Esophagus squamous epithelium (tissue), 5 donors: Measurements from ENCODE around the gene ITGB5. TPM values are rescaled to one million over a fixed set of nuclear protein-coding genes. Genes with fewer than 3 reads are reported as not detected.
A peak's percentile ranks its signal among the peaks of the same experiment; 100 is the strongest.

Experiments
- DNase-seq: peaks from one replicate; lab custom pipeline; 2025; lab: John Stamatoyannopoulos, UW
- H3K27ac ChIP-seq, 4 donors: fragments of 200-600 bp; sonication (generic); one replicate each; pipeline ENCODE4 v1.5.1; 2016 to 2019; ENCODE audit warnings: mild to moderate bottlenecking in 1 of 4
- H3K27me3 ChIP-seq, 4 donors: fragments of 200-600 bp; sonication (generic); 1 replicate in 3 of 4; 2 replicates in 1 of 4; pipeline versions ENCODE4 v1.5.1 to v1.6.0; 2017 to 2021; ENCODE audit warnings: antibody characterized with exemption in 1 of 4
- H3K36me3 ChIP-seq, 3 donors: fragments of 200-600 bp; sonication (generic); one replicate each; pipeline ENCODE4 v1.5.1; 2016 to 2019
- H3K4me1 ChIP-seq, 3 donors: fragments of 200-600 bp; sonication (generic); one replicate each; pipeline ENCODE4 v1.5.1; 2017 to 2019
- H3K4me3 ChIP-seq, 4 donors: fragments of 200-600 bp; sonication (generic); 1 replicate in 3 of 4; 2 replicates in 1 of 4; pipeline ENCODE4 v1.5.1; 2016 to 2019; ENCODE audit warnings: mild to moderate bottlenecking in 2 of 4, moderate library complexity in 1 of 4
- H3K9me3 ChIP-seq, 3 donors: fragments of 200-600 bp; sonication (generic); one replicate each; pipeline ENCODE4 v1.5.1; 2016 to 2019
- POLR2A ChIP-seq, 4 donors: fragments of 450-650 bp; IDR thresholded peaks; one replicate each; pipeline ENCODE4 v1.6.1; 2017; ENCODE audit warnings: antibody characterized with exemption in 4 of 4, mild to moderate bottlenecking in 4 of 4, moderate library complexity in 3 of 4
- WGBS, 2 donors: methylation state at CpG; one replicate each; pipeline ENCODE4 v1.1.5; 2018; 5-methylcytosine and 5-hydroxymethylcytosine counted together
- intact Hi-C: fragments of 100-400 bp; cut with DNase I; formaldehyde crosslinking; loops from one replicate; pipeline ENCODE4 v1.15.0; 2022
- total RNA-seq, 4 donors: library from RNA; depleted of rRNA; stranded (reverse); fragments of >200 nt; gene quantifications; one replicate each; pipeline ENCODE4 v1.1.0, GENCODE V29; 2016
- TF ChIP-seq, protein P1 (sequence below), 6 experiments: fragments of 450-650 bp in 4 of 6; fragments of 200-600 bp in 2 of 6; sonication (generic) in 2 of 6; IDR thresholded peaks; one replicate each; pipeline ENCODE4 v1.5.1; 2016 to 2019; ENCODE audit warnings: antibody characterized with exemption in 6 of 6, mild to moderate bottlenecking in 4 of 6, moderate library complexity in 4 of 6
- donor health status: DM: yes; HTN: yes; CAD: no.

Gene ITGB5
- total RNA-seq, 4 donors from 2014 or later = 68.4 to 114 (median 79.7) TPM

DNA sequence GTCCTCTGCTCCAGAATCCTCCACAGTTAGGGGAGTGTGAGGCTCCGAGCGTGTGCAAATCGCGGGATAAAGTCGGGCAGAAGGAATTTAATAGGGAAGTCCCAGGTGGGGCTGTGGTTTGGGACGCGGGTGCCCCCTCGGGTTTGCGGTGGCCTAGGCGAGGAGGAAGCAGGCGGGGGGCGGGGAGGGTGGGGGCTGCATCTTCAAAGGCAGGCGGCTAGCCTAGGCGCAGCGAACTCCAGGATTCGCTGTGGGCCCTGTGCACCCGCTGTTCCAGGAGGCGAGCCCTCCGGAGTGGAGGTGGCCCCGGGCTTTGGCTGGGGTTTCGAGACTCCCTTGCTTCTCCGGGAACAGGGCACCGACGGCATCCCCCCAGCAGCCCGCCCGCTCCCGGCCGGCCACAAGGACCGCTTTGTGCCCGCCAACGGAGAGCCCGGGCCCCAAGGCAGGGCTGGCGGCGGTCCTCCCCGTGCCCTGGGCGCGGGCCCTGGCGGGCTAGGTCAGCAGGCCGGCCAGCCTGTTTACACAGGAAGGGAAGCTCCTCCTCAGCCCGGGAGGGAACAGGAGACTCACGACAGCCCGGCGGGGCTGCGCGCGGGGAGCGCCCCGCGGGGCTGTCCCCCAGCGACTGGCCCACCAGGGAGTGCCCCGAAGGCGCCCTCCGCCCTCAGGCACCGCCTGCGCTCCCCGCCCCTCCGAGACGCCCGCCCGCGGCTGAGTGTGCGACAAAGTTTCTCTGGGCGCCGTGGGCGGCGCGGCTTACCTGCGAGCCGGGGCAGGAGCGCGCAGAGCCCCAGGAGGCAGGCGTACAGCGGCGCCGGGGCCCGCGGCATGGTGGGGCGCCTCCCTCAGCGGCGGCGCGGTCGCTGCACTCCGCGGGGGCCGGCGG, 753 bp downstream of the ITGB5 start:
- H3K4me1 ChIP-seq = peaks cover 17 to 77% (median 29%) of the 10 kb centered on the region in 3 donors

DNA sequence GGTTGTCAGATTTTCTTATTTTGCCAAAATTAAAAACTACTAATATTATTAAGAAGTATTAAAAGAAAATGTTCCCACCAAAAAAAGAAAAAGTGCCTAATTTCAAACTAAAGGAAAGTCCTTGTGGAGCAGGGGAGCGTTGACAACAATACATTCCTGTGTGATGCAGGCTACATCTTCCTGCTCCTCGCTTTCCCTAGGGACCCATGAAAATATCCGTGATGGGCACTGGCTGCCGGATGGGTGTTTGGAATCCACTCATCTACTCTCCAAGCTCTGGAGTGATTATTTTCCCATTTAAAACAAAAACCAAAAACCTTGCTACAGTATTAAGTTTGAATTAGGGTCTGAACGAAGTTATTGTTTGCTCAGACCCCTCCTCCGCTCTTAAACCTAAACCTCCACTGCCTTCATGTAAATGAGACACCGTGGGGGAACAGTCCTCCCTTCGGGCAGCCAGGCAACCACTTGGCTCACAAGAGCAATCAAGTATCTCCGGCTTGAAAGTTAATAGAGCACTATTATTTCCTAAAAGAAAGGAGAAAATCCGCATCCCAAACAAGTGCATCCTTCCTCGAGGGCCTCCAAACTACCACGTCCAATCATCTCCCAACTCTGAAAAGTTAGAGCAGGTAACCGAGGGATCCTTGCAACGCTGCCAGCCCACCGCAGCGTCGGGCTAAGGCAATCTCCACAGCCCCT, 1.5 kb downstream of the ITGB5 start:
- intact Hi-C loops = no loop called here
- Histone ChIP-seq H3K9me3 (no peaks in the 10 kb centered on the region), H3K27ac (peak overlapping the region; percentile 93 to 96 (median 94)), H3K4me3 (peak overlapping the region; percentile 51 to 84 (median 72)), H3K36me3 (no peaks in the 10 kb centered on the region), H3K4me1 (peaks cover 17 to 74% (median 29%) of the 10 kb centered on the region in 3 donors), H3K27me3 (peaks cover 0 to 13% (median 0%) of the 10 kb centered on the region in 4 donors)
- TF ChIP-seq, protein P1, sequence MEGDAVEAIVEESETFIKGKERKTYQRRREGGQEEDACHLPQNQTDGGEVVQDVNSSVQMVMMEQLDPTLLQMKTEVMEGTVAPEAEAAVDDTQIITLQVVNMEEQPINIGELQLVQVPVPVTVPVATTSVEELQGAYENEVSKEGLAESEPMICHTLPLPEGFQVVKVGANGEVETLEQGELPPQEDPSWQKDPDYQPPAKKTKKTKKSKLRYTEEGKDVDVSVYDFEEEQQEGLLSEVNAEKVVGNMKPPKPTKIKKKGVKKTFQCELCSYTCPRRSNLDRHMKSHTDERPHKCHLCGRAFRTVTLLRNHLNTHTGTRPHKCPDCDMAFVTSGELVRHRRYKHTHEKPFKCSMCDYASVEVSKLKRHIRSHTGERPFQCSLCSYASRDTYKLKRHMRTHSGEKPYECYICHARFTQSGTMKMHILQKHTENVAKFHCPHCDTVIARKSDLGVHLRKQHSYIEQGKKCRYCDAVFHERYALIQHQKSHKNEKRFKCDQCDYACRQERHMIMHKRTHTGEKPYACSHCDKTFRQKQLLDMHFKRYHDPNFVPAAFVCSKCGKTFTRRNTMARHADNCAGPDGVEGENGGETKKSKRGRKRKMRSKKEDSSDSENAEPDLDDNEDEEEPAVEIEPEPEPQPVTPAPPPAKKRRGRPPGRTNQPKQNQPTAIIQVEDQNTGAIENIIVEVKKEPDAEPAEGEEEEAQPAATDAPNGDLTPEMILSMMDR (IDR thresholded peaks at IDR 0.05) = no peak
- TF ChIP-seq POLR2A (IDR thresholded peaks at IDR 0.05) = no peak
- whole genome bisulfite sequencing, 2 donors = 28 to 30% methylated on average over 15 to 17 of the region's 17 CpGs
- no peak for DNase-seq

More for the DNA sequence above, 753 bp downstream of the ITGB5 start:
- Histone ChIP-seq H3K4me3 (peak overlapping the region; percentile 51 to 84 (median 72)), H3K27ac (peak overlapping the region; percentile 93 to 96 (median 94)), H3K27me3 (peaks cover 0 to 13% (median 0%) of the 10 kb centered on the region in 4 donors), H3K9me3 (no peaks in the 10 kb centered on the region), H3K36me3 (no peaks in the 10 kb centered on the region)
- intact Hi-C loops = no loop called here
- DNase-seq = no peak
- TF ChIP-seq POLR2A (IDR thresholded peaks at IDR 0.05) = peak in 2 of 4 donors; percentile 32 to 46
- TF ChIP-seq, protein P1 (IDR thresholded peaks at IDR 0.05) = no peak
- WGBS, 2 donors = 0 to 3% methylated on average over 6 to 17 of the region's 87 CpGs

DNA sequence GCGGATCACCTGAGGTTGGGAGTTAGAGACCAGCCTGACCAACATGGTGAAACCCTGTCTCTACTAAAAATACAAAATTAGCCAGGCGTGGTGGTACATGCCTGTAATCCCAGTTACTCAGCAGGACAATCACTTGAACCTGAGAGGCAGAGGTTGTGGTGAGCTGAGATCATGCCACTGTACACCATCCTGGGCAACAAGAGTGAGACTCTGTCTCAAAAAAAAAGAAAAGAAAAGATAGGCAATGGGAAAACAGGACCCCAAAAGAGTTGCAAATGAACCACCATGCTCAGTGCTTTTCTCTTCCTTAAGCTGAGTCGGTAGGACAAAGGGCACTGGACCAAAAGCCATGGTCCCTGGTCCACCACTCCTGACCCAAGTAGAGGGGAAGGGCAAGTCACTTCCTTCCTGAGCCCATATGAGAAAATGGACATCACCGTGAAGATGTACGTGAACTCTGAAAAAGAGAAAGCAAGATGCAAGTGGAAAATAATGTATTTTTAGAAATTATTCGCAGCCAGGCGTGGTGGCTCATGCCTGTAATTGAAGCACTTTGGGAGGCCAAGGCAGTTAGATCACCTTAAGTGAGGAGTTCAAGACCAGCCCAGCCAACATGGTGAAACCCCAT, 2.6 kb downstream of the ITGB5 start:
- Histone ChIP-seq H3K4me3 (no peak overlapping the region), H3K27me3 (peaks cover 0 to 13% (median 0%) of the 10 kb centered on the region in 4 donors), H3K9me3 (no peaks in the 10 kb centered on the region), H3K27ac (peak overlapping the region; percentile 8 to 95 (median 34)), H3K4me1 (peaks cover 18 to 79% (median 34%) of the 10 kb centered on the region in 3 donors), H3K36me3 (no peaks in the 10 kb centered on the region)
- intact Hi-C loops = no loop called here
- TF ChIP-seq, protein P1 (IDR thresholded peaks at IDR 0.05) = no peak
- no peak for TF ChIP-seq POLR2A (IDR thresholded peaks at IDR 0.05)
- WGBS, 2 donors = 75 to 80% methylated on average over 6 to 7 of the region's 7 CpGs
- no peak for DNase-seq

DNA sequence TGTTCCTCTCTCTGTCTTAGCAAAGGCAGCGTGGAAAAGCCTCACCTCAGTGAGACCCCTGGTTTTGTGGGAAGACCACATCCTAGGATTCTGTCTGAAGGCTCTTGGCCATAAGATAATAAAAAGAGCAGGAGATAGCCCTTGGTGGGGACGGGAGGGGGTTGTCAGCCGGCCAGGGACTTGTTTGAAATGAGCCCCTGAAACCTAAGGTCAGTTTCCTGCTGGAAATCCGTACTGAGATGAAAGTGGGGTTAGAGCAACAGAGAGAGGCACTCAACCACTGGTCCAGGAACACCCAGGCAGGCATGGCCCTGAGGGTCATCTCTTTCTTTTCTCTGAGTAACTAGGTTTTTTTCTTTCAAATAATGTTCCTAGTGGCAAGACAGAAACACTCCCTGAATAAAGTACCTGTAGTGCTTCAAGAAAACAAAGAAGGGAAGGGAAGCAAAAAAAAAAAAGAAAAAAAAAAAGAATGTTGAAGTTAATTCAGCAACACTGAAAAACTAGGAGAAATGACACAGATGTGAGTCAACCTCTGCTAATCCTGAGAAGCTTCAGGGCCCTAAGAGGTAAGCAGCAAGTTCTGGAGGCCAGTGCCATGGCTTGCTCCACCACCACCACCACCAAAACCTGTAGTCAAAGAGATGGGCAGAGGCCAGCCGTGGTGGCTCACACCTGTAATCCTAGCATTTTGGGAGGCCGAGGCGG, 3.2 kb downstream of the ITGB5 start:
- Histone ChIP-seq H3K4me3 (no peak overlapping the region), H3K36me3 (no peaks in the 10 kb centered on the region), H3K27ac (peak overlapping the region in 3 of 4 donors; percentile 26 to 95 (median 42)), H3K4me1 (peaks cover 25 to 86% (median 40%) of the 10 kb centered on the region in 3 donors), H3K9me3 (no peaks in the 10 kb centered on the region), H3K27me3 (peaks cover 0 to 13% (median 0%) of the 10 kb centered on the region in 4 donors)
- intact Hi-C loops = no loop called here
- no peak for TF ChIP-seq POLR2A (IDR thresholded peaks at IDR 0.05)
- TF ChIP-seq, protein P1 (IDR thresholded peaks at IDR 0.05) = no peak
- DNase-seq = no peak
- 53 to 64% methylated on average over 7 of the region's 7 CpGs for WGBS, 2 donors
